GM18508 (cell line): ENCODE results near the gene HEBP1.
"Not testable (repeated sequence)": the region's sequence is repeated elsewhere in the genome, so short reads cannot be mapped to it uniquely, and the experiment has no call there.

Experiments
- ATAC-seq: cut with Tn5 transposase; IDR thresholded peaks from one replicate; pipeline ENCODE4 v1.9.1; 2021; ENCODE audit warnings: moderate number of reproducible peaks; ENCODE audit not compliant: insufficient read depth, unreplicated experiment

The HEBP1 gene, protein sequence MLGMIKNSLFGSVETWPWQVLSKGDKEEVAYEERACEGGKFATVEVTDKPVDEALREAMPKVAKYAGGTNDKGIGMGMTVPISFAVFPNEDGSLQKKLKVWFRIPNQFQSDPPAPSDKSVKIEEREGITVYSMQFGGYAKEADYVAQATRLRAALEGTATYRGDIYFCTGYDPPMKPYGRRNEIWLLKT

DNA sequence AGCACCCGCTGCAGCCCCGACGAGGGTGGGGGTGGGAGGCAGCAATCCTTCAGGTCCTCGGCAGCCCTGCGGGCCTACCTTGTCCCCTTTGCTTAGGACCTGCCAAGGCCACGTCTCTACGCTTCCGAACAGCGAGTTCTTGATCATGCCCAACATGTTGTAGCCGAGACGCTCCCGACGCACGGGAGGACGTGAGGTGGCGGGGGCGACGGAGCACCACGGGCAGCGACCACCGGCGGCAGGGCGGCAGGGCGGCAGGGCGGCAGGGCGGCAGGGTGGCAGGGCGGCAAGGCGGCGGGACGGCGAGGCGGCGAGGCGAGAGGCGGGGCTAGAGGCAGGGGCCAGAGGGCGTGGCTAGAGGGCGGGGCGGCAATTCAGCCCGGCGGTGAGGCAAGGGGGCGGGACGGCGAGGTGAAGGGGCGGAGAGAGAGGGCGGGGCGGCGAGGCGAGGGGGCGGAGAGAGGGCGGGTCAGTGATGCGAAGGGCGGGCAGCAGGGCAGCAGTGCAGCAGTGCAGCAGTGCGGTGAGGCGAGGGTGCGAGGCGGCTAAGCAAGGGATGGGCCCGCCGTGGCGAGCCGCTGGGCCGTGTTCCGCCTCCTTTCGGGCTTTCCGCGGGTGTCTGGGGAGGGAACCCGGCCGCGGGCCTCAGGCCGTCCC is at the start of gene HEBP1:
Gene HEBP1 (minus strand): TSS at position 307 of the 657 bp plus-strand sequence. CDS start 151 bp downstream, at position 156.
- no peak for ATAC-seq

DNA sequence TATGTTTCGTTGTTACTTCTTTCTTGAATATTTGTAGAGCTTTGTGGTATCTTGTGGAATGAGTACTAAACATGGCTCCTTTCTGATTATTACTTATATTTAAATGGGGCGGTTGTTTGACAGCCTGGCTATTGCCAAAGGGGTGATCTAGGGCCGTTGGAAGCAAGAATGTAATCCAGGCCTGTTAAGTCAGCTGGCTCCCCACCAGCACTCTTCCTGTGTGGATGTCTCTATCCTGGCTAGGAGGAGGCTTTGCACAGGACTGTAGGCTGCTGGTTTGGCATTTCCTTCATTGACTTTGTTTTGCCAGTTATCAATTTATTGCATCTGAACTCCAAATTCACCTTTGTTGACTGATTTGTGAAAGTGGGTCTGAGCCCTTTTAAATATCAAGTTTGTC is 49.8 kb upstream of the HEBP1 start:
- no peak for ATAC-seq

DNA sequence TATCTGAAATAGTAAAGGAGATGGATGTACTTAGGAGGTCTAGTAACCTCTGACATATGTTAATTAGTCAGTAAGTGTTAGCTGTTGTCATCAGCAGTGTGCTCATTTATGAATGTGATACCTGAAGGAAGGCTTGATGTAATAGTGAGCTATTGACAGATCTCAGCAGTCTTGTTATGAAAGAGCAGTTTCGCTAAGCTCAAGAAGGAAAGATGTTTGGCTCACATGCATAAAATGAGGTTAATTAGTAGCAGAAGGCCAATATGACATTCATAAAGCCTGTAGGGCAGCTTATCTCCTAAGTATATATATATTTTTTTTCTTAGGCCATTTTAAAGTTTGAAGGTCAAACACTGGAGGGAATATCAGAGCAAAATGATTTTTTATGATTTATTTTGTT is 46.9 kb upstream of the HEBP1 start:
- ATAC-seq = peak; percentile 90

DNA sequence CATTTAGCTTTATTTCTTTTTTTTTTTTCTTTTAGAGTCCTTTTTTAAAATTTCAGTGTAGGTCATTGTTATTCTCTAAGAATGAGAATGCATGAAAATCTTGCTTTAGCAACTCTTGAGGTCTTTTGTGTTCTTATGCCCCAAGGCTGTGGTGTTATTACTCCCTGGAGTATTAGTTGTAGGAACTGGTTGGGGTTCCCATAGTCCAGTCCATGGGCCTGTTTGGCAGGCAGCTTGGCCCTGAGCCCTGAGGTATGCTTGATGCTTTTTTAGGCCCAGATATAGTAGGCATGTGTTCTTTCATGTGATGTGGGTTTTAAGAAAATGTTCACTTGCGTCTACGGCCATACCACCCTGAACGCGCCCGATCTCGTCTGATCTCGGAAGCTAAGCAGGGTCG is 45.8 kb upstream of the HEBP1 start:
- no peak for ATAC-seq

DNA sequence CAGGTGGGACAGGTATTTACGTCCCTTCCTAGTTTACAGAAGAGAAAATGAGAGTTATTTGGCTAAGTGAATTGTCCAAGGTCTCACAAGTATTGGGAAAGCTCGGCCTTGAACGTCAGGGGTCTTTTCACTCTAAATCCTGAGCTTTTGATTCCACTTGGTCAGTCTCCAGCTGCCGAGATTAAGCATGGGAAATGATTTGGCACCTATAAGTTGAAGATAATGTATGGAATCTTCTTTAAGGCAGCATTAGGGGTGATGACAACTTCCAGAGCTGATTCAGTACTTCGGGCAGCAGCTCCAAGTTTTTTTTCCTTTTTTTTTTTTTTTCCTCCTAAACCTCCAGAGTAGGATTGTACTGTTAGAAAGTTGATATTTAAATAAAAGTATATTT is 44.8 kb upstream of the HEBP1 start:
- ATAC-seq = no peak

DNA sequence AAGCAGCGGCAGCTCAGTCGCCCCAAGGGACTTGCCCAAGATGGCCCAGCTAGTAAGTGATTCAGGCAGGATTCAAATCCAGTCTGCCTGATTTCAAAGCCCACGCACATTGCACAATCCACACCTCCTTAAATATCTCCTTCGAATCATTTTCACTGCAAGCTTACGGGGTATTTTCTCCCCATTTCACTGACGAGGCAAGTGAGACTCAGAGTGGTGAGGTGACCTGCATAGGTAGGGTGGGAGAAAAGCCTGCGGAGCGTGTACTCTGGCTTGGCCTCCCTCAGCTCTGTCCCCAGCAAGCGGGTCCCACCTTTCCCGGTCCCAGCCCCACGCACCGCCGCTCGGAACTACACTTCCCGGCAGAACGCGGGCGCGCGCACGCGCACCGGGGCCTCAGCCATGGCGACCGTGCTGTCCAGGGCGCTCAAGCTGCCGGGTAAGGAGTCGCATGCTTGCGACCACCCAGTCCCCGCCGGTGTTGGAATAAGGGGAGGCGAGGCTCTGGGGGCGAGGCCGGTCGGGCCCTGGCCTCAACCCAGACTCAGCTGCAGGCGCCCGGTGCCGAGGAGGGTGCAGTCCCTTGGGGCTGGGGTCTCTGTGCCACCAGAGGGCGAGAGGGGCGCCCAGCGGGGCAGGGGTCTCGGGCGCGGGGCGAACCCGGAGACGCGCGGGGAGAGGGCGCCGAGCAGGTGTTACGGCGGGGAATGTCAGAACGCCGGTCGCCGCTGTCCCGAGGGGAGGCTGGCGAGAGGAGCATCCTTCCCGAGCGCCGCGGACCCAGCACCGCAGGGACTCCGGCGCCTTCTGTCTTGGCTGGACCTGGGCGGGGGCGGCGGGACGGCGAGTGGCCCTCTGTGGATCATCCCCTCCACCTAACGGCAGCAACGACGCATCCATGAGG is 44.2 kb upstream of the HEBP1 start, which contains the start of gene FAM234B:
Gene FAM234B (plus strand): TSS at position 380 of the 904 bp plus-strand sequence. CDS start 23 bp downstream, at position 403.
- no peak for ATAC-seq

DNA sequence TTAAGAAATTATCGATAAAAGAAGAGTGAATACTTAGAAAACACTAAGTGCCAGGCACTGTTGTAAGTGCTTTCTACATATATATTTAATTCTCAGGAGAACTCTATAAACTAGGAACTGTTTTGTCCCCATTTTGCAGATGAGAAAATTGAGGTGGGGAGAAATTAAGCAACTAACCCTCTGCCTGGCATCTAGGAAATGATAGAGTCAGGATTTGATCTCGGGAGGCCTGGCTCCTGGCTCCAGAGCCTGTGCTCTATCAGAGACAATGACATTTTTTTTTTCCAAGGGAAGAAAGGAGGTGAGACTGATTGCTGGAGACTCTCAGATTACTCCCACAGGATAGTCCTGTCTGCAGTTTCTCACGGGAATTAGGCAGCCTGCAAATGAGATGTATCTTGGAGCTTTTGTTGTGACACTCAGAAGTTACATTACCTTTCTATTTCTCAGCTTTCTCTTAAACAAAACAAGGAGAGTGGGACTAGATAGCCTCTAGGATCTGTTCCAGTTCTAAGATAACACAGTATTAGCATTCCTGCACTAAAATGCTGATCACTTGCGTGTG is 42.7 kb upstream of the HEBP1 start:
- no peak for ATAC-seq

DNA sequence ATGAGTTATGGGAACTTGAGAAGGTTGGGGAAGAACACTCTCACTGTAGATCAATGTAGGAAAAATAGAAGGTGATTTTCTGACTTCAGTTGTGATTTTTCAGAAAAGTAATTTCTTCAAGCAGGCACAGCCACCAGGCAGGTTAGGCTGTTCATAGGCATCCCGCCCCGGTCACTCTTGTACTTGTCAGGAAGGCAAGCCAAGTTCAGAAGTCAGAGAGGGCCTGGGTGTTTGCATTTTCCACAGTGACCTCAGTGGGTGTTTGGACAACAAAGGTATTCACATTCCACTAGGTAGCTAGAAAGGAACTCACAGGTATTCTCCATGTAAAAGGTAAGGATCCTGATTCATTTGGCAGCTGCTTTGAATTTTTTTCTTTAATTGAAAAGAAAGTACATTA is 41.2 kb upstream of the HEBP1 start:
- ATAC-seq = no peak

DNA sequence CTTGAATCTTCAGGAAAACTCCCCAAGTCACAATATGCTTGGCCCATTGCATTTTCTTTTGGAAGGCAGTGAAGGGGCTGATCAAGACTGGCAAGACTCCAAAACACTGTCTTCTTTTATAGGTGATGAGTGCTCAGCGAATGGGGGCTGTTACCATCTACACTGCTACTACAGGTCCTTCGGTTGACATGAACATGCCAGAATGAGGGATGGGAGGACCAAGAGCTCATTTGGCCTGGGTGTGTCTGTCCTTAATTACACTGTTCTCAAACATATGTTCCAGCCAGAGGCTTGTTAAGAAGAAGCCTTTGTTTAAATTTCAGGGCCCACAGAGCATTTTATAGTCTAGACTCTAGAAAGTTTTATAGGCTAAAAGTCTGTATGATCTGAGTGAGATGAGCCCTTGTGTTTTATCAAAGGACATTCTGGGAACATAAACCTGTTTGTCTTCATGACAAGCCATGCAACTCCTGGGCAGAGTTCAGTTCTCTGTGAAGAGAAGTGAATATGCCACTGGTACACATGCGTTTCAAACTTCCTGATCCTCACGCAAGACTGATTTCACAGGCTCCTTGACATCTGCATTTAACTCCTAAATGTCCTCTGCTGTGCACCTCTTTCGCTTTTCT is 39.4 kb upstream of the HEBP1 start:
- no peak for ATAC-seq

DNA sequence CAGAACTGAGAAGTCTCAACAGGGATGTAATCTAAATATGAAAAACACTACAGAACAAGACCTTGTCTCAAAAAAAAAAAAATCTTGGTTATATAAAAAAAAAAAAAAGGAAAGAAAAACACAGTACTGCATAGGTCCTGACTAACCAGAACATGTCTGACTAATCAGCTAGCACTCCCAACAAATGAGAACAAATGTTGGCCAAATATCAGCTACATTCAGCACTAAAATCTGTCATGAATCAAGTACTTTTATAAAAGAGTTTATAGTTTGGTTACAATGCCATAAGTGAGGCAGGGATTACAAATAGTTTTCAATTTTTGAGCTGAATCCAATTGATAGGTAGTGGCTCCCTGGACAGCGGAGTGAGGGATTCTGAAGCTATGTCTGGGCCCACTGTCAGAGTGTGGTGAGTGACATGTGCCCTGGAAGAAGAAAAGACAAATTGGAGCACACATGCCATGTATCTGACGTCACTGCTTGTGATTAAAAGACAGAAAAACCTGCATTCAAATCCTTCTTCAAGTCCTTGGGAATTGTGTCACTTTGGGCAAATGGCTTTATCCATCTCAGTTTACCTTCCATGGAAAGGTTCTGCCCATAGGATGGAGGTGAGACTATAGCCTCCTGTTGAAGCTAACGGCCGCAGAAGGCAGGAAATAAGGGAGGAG is 38.6 kb upstream of the HEBP1 start:
- ATAC-seq = no peak

DNA sequence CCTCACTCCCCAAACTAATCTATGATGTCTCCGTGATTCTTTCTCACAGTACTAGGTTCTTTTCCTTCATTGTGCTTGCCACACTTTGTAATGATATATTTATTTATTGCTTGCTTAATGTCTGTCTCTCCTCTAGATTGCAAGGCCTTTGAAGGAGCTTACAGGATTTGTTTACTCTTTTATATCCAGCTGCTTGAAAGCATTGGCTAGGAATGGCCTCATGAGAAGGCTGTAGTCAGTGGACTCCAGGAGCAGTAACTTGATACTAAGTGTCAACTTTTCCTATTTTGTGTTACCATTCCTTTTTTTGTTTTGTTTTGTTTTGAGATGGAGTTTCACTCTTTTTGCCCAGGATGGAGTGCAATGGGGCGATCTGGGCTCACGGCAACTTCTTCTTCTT is 36.8 kb upstream of the HEBP1 start:
- ATAC-seq = no peak

DNA sequence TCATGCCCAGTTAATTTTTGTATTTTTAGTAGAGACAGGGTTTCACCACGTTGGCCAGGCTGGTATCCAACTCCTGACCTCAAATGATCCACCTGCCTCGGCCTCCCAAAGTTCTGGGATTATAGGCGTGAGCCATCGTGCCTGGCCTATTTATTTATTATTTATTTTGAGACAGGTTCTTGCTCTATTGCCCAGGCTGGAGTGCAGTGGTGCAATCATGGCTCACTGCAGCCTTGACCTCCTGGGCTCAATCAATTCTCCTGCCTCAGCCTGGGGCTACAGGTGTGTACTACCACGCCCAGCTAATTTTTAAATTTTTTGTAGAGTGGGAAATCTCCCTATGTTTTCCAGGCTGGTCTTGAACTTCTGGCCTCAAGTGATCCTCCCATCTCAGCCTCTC is 35.3 kb upstream of the HEBP1 start:
- not testable (repeated sequence) for ATAC-seq

DNA sequence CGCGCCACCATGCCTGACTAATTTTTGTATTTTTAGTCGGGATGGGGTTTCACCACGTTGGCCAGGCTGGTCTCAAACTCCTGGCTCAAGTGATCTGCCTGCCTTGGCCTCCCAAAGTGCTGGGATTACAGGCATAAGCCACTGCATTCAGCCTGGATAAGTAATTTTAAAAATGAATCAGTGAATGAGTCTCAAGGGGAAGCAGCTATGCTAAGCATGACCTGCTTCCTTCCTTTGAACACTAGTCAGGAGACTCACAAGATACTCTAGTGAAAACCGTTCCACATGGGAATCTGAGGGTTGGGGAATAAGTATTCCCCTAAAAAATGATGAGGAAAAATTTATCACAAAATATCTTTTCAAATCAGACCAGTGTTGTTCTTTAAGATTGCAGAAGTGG is 33.4 kb upstream of the HEBP1 start:
- no peak for ATAC-seq

DNA sequence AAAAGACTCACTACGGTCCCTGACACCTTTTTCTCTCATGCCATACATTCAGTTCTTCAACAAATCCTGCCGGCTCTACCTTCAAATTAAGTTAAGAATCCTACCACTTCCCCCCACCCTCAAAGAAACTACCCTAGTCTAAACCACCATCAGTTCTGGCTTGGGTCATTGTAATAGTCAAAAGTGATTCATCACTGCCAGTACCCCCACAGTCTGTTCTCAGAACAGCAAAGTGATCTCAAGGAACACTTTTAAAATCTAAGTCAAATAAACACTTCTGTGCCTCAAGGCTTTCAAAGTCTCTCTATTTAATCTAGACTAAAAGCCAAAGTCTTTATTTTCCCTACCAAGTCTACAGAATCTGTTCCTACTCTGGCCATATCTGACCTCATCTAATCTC is 32.1 kb upstream of the HEBP1 start:
- ATAC-seq = no peak

DNA sequence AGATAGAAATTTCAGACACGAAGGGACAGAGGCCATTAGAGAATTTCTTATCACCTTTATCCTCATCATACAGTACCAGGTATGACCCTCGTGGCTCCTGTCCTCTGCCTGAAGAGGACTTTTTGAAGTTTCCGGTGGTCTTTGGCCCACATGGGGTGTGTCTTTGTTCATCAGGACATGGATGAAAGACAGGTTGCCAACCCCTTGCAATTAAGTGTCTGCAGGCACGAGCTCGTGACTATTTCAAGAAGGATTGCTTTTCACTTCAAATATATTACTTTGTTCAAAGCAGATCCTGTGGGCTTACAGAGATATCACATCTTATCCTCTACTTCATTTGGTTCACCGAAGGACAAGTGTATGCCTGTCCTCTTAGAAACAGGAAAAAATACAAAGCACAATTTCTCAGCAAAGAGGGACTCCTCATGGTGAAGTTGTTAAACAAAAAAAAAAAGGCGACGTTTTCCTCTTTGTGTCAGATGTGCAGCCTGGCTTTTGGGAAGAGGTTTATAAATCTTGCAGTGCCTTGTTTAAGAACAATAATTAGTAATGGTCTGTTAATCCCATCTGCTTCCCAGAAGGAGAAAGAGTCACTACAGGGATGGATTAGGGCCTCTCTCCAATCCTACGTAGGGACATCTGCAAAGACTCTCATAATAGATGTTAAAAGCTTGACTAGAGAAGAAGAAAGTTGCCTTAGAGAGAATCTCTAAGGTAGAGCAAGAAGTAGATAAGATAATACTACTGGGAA is 30.7 kb upstream of the HEBP1 start:
- no peak for ATAC-seq

DNA sequence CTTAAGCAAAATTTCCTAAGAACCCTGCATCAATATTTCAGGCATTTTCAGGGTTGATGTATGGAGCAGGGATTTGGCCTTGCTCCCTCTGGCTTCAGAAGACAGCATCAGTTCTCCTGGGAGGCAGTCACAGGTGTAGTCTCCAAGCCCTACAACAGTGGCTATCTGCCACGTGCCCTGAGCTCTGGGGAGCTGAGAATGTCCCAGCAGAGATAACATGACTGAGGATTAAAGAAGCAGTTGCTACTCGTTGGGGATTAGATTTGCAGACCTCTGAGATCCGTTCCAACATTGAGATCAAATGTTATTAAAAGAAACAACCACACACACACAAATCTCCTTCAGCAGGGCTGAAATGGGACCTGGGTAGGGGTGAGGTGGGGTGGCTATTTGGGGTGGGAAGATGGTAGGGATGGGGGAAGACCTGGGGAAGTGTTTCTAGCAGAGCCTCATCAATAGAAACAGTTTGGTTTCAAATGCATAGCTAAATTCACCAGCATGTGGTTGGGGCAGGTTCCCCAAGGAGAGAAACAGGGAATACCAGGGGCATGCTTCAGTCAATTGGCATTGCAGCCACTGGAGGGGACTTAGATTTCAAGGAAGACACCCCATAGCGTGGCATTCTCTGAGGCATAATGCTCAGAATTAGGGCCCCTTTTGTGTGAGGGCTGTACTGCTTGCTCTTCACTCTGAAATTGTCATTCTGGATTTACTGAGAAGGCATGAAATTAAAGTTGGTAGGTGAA is 28.9 kb upstream of the HEBP1 start:
- ATAC-seq = no peak

DNA sequence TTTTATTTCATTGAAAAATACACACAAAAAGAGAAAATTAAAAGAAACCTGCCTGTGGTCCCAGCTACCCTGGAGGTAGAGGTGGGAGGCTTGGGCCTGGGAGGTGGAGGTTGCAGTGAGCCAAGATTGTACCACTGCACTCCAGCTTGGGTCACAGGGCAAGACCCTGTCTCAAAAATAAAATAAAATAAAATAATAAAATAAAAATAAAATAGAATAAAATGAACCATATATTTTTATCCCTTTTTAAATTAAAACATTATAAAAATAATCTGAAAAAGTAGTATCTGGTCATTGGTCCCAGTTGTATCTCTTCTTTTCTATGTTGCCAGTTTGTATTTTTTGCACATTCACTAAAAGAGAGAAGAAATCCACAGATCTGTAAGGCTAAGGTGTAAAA is 27.4 kb upstream of the HEBP1 start:
- ATAC-seq = no peak

DNA sequence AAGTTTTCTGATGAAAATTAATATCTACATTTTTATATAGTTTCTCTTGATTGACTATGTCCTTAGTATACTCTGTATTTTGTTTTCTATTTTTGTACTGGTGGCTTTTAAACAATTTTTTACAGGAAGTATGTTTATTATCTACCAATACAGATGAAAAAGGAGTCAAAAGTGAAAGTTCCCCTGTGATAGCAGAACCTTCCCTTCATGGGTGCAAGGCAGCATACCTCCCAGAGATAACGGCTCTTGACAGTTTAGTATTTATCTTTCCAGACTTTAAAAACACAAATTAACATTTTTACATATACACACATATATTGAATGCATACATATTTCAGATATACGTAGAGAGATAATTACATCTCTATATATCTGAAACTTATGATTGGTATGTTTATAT is 27.0 kb upstream of the HEBP1 start:
- ATAC-seq = no peak

DNA sequence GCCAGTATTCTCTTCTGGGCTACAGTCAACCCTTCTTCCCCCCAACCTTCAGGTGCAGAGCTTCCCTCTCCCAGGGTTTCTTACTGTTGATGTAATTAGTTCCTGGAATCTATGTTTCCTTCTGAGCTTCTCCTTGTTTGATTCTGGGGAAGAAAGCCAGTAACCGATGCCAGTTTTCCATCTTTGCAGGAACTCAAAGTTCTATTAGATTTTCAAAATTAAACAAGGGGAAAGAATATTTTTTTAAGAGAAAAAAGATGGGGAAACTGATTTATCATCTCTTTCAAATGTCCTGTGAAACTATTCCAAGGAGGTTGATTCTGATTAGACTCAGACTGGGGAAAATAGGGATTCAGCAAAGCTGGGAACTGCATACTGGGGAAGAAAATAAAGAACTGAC is 26.2 kb upstream of the HEBP1 start:
- ATAC-seq = no peak
